NCI-H1436 (cell line): ENCODE measurements around the gene SLC43A1.
"Not testable (repeated sequence)": the region's sequence is repeated elsewhere in the genome, so short reads cannot be mapped to it uniquely, and the experiment has no call there.

Source experiments
- DNase-seq: peaks from one replicate; lab custom pipeline; 2025; lab: John Stamatoyannopoulos, UW

Gene SLC43A1

GRCh38 chr11:57460758-57461749, 54.4 kb downstream of the SLC43A1 start:
- no peak for DNase-seq

GRCh38 chr11:57460022-57460757, 55.3 kb downstream of the SLC43A1 start, which contains the start of gene RTN4RL2:
Gene RTN4RL2, plus strand, starts transcription at chr11:57460528. Its CDS starts 338 bp downstream, at chr11:57460866.
- peak; percentile 35 for DNase-seq

DNA sequence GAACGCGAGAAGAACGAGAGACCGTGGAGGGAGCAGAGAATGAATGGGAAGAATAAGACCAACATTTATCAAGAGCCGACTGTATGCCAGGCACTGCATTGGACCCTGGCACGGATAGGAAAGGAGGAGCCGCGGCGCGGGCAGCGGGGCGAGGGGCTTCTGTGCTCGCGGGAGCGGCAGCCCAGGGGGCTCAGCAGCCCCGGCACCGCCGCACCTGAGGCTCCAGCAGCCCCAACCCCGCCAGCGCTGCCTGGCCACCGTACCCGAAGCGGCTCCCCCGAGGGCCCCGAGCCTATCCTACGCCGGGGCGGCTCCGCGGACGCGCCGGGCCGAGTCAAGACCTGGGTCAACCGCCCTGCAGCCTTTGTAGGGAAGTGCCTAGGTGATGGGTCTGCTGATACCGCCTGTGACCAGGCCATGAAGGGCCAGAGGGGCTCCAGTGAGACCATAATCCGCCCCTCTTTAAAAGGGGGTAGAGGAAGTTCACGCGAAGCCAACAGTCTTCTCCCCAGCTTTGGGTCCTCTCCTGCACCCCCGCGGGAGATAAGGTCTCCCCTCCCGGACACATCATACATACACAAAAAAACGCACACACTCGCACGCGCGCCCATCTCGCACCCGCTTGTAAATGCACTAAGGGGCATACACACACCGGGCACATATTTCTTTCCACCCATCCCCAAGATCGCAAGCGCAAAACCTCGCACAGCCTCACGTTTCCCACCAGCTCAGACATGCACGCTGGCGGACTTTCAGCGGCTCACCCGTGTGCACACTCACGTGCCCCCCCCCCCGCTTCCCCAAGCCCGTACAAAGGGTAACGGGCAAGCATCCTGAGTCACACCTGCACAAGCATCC, 56.1 kb downstream of the SLC43A1 start:
- DNase-seq = no peak

DNA sequence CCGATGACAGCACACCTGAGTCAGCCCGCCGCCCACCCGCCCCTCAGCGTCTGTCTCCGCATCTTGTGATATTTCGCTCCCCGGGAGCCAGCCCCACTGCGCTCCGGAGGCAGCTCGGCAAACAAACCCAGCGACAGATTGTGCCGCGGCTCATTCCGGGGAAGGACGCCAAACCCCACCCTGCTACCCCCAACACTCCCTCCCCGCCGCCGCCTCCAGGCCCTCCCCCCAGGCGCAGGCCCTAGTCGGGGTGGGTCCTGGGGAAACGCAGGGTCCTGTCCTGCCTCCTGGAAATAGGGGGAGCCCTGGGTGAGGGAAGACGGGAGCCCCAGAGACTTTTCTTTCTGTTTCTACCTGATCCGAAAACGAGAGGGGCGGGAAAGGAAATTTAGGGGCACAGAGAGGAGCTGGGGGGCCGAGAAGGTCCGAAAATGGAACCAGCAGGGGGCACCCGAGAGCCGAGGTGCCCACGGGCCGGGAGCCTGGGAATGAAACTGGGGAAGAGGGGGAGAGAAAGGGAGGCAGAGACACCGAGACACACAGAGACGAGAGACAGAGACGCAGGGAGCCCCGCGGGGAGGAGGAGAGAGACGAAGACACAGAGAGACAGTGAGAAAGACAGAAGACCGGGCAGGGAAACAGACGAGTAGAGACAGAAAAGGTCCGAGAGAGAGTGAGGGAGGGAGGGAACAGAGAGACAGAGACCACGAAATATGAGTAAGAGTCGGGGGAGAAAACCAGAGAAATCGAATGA, 56.9 kb downstream of the SLC43A1 start:
- peak; percentile 9 for DNase-seq

DNA sequence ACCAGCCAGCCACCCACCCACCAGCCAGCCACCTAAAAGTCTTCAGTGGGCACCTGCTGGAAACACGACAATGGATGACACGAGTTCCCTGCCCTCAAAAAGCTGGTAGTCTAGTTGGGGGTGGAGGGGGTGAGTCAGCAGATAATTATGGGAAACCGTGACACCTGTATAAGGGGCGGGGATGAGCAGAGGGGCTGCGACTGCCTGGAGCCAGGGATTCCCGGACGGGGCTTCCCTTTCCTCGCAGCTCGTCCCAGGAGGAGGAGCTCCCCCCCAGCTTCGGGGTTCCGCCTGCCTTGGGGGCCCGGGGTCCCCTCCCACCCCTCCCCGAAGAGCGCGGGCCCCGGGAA, 57.5 kb downstream of the SLC43A1 start:
- no peak for DNase-seq

DNA sequence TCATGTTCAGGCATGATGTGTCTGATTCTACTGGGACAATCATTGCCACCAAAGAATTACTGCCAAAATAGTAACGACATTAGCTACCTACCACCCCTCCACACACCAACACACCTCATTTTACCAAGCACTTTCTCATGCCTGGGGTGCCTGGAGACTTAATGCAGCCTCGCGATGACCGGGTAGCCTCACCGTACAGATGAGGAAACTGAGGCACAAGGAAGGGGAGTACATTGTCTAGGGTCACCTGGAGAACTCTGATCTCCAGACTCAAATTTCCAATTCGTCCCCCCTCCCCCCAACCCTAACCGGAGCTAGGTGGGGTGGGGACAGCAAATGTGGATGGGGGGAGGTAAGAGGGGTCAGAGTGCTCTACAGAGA, 57.9 kb downstream of the SLC43A1 start:
- no peak for DNase-seq

GRCh38 chr11:57456960-57457642, 58.4 kb downstream of the SLC43A1 start:
- DNase-seq = peak; percentile 57

- DNase-seq = no peak
These were observed 61.8 kb downstream of the SLC43A1 start for GRCh38 chr11:57453543-57454177.

- DNase-seq = no peak
These were observed 69.4 kb downstream of the SLC43A1 start for GRCh38 chr11:57446055-57446454.

GRCh38 chr11:57445122-57445394, 70.4 kb downstream of the SLC43A1 start:
- DNase-seq = not testable (repeated sequence)

- no peak for DNase-seq
These were observed 71.0 kb downstream of the SLC43A1 start for GRCh38 chr11:57444362-57445121.

GRCh38 chr11:57440744-57441414, 74.6 kb downstream of the SLC43A1 start:
- no peak for DNase-seq

- DNase-seq = no peak
These were observed 75.7 kb downstream of the SLC43A1 start for GRCh38 chr11:57439786-57440185.

DNA sequence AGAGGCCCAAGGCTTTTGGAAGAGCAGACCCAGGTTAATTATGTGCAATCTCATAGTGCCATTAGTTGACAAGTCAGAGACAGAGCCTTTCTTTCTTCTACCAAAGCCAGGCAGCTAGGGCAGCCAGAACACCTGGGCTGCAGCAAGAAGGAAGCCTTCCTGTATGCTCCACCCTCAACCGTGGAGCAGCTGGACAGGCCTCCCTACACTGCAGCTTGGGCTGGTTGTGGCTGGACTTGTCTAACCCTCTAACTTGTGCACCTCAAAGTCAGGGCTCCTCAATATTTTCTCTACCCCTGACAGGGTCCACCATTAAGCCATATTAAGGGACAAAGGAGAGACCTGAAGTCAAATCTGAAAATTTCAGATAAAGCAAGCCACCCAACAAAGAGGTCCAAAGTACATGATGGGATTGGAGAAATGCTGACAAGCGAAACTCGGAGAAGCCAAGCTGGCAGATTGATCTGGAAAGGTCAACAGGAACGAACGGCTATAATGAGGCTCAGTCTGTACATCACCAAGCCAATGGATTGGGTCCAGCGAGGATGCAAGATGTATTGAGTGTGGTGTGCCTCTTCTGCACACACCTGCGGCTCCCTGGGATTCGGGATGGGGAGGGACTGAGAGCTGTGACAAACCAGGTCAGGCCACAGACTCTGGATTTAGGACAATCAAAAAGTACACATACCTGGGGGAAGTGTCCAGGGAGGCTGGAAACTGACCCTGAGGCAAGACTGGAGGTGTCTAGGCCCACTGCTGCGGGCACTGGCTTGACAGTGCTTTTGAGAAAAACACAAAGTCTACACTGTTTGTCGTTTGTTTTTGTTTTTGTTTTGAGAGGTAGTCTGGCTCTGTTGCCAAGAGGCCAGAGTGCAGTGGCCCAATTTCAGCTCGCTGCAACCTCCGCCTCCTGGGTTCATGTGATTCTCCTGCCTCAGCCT, 76.9 kb downstream of the SLC43A1 start:
- no peak for DNase-seq

- no peak for DNase-seq
These were observed 79.5 kb downstream of the SLC43A1 start for GRCh38 chr11:57436031-57436430.

DNA sequence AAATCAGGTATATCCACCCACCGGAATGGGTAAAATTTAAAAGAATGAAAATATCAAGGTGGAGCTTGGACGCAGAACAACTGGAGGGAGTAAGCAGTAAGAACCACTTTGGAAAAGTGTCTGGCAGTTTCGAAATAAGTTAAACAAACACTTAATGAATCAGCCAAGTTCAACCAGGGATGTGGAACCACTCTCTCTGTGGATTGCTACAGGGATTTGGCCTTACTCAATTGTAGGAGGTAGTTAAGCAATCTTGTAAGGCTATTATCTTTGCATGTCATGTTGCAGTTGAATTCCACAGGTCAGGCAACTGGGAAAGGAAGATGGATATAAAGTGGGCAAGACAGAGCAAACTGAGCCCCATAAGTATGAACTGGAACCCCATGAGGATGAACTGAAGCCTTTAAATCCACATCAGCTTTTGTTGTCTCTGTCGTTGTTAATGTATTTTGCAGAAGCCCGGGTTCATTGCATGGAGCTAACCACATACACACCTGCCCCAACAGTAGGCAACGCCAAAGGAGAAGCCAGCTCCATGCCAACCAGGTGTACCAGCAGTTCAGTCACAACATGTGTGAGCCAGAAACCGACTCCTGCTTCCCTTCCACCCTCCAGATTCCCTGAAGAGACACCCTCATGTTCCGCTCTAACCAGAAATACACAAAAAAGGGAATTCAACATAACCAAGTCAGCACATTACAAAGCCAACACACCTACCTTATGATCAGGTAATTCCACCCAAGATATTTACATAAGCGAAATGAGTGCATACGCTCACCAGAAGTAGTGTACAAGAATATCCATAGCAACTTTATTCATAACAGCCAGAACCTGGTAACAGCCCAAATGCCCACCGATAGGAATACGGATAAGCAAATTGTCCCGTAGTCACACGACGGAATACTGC, 80.6 kb downstream of the SLC43A1 start:
- no peak for DNase-seq
